Measurements from ENCODE around the gene MAMLD1. TPM values are rescaled to one million over a fixed set of nuclear protein-coding genes. Genes with fewer than 3 reads are reported as not detected.

Gene MAMLD1
- total and polyA plus RNA-seq, 9 of the 15 experiments (the other 6 are each of a cell fraction or from before 2014, with no cell fraction given) = 0.12 to 0.18 TPM; not detected in 7

DNA sequence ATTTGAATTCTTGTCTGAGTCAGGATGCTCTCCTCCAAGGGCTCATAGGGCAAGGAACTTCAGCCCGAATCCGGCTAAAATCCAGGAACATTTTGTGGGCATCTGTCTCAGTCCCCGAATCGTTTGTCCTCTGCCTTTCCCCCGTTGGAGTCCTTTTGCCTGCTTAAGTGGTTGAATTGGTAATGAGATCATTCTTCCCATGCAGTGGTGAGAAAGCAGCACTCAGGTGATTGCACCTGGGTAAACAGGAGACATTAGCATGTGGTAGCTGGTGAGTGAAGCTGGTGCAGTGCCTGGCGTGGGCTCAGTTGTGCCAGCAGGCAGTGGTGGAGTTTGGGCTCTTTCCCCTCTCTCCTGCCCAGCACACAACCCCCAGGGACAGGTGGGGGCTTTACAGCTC, 143.4 kb downstream of the MAMLD1 start (continued):
- TF ChIP-seq, protein P1, sequence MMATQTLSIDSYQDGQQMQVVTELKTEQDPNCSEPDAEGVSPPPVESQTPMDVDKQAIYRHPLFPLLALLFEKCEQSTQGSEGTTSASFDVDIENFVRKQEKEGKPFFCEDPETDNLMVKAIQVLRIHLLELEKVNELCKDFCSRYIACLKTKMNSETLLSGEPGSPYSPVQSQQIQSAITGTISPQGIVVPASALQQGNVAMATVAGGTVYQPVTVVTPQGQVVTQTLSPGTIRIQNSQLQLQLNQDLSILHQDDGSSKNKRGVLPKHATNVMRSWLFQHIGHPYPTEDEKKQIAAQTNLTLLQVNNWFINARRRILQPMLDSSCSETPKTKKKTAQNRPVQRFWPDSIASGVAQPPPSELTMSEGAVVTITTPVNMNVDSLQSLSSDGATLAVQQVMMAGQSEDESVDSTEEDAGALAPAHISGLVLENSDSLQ (IDR thresholded peaks at IDR 0.05) = no peak
- TF ChIP-seq ZNF23 (CRISPR knock-in tag; IDR thresholded peaks at IDR 0.05) = no peak
- TF ChIP-seq THRAP3 (IDR thresholded peaks at IDR 0.05; ENCODE audit: borderline replicate concordance) = no peak
- TF ChIP-seq SMAD1 (IDR thresholded peaks at IDR 0.05; ENCODE audit: low read depth, low read length, partially characterized antibody) = no peak

DNA sequence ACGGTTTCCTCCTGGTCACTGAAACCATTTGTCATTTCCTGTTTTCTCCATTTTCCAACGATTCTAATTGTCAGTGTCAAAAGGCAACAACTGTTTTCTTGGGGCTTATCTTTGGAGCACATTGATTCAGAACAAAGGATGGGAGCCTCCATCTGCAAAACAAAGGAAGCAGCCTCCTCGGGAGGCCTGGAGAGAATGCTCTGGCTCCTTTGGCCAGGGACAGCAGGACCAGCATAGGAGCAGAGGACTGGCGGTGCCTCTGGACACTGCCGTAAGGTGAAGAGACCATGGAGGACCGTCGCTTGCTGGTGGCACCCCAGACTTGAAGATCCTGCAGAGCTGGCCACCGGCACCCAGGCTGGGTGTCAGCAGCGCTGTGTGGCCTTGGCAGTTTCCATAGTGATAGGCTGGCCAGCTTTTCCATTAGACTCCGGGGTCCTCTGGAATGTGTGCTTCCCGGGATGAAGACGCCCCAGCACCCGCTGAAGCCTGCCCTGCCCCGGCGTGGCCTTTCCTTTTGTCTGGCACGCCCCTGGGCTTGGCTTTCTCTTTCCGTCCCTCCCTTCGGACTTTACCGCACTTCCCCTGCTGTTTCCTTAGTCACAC, 144.2 kb downstream of the MAMLD1 start:
- Histone ChIP-seq H3K4me1 (replicated peaks in 1 of 2; ENCODE audit: control insufficient read depth in 2 of 2, insufficient read depth in 2 of 2, low read length in 2 of 2) (peaks cover 0 to 5% of the 10 kb centered on the region in 2 experiments; a peak in 2 of 5 replicates), H3K9ac (ENCODE audit: insufficient read depth in 1 of 2, low read depth in 2 of 2, low read length in 2 of 2) (peak overlapping the region in 1 of 2 experiments; percentile 6; a peak in 1 of 4 replicates), H2AFZ (ENCODE audit: low read depth, low read length) (peak overlapping the region; percentile 45; the same call in 1 of the 2 replicates), H3K9me3 (replicated peaks; ENCODE audit: control insufficient read depth, insufficient read depth, low read depth, low read length) (no peaks in the 10 kb centered on the region), H3K79me2 (ENCODE audit: control insufficient read depth, insufficient read depth, low read length) (no peaks in the 10 kb centered on the region), H3K4me3 (no peak overlapping the region), H3K4me2 (ENCODE audit: insufficient read depth, low read length) (peak overlapping the region; percentile 32; the same call in 1 of the 2 replicates), H4K20me1 (replicated peaks; ENCODE audit: control insufficient read depth, insufficient read depth, low read length) (no peaks in the 10 kb centered on the region; the same call in 1 of the 2 replicates), H3K27me3 (ENCODE audit: control insufficient read depth in 2 of 2, insufficient read depth in 2 of 2, low read length in 2 of 2) (peaks cover 3 to 62% of the 10 kb centered on the region in 2 experiments; a peak in 4 of 5 replicates), H3K9me1 (ENCODE audit: control insufficient read depth, insufficient read depth, low read length) (no peaks in the 10 kb centered on the region), H3K27ac (ENCODE audit: extremely low read depth, low read depth, low read length) (no peak overlapping the region), H3K36me3 (ENCODE audit: control insufficient read depth, insufficient read depth, low read length) (no peaks in the 10 kb centered on the region)
- BruUV-seq (replicated peaks) = no TSS peak
- DNase-seq (ENCODE audit: extremely low read depth in 1 of 4, low spot score in 3 of 4) = no peak
- ChIA-PET CTCF (ENCODE audit: low intra/inter-chr PET ratio) (no interaction called here), POLR2A (no interaction called here)
- intact Hi-C loops (cut with micrococcal nuclease) = no loop called here
- 15% methylated on average over 19 of the region's 19 CpGs for WGBS (ENCODE audit: insufficient coverage, low coverage, missing lambda C conversion rate)
- peak; percentile 57 for ATAC-seq
- TF ChIP-seq CBFA2T3 (IDR thresholded peaks at IDR 0.05) = 0 out of 2 replicates have a peak, but pooled peaks have one; percentile 5
- peak; percentile 75 for TF ChIP-seq SOX6 (IDR thresholded peaks at IDR 0.05)
- no peak for TF ChIP-seq OTX1 (CRISPR knock-in tag; IDR thresholded peaks at IDR 0.05)
- no peak for FAIRE-seq
- in situ Hi-C loops (cut with MboI) = no loop called here

Measured in K562 (cell line).